Endothelial cell of hepatic sinusoid (primary cell): Measurements from ENCODE around the gene TDO2.
"Not testable (repeated sequence)": the region's sequence is repeated elsewhere in the genome, so short reads cannot be mapped to it uniquely, and the experiment has no call there.

Experiments
- in situ Hi-C: cut with HindIII; loops from 2 replicates; pipeline ENCODE4 v1.10.0; 2017; ENCODE audit warnings: low sequenced_read_pairs

Gene TDO2

DNA sequence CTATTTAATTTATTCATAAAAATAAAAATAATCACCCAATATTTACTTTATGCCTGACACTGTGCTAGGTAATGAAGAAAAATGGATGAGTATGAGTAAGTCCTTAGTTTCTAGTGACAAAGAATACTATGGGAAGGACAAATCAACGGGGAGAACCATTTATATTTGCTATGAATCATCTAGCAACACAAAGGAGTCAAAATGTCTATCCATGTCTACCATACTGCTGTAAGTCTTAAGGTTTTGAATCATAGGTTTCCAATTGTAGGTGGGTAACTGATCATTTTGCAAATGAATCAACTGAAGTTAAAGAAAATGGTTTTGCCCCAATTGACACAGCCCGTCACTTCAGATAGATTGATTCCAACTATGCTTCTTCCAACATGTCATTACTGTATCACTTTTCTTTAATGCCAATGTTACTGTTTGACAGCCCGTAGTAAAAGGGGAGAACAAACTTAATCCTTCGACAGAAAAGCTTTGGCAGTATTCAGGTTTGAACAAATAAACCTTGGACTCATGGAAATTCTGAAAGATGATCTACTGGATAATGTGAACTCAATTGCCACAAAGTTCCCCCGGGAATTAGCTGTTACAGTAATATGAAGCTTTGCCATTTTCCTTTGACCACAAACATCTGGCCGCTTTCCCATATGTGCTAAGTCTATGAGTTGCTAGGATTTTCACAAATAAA, 3.2 kb downstream of the TDO2 start:
- in situ Hi-C loops = no loop called here

DNA sequence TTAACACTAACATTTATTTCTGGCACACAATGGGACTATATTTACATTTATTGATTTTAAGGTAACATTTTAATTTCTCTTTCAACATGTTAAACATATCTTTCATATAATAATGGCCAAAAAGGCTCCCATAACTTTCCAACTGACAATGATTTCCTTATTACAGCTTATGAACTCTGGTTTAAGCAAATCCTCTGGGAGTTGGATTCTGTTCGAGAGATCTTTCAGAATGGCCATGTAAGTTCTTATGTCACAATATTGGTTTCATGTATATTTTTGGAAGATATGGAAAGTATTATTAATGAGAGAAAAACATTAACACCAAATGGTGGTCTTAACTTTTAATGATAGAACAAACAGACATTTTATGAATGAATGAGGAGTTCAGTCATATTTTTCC, 4.1 kb downstream of the TDO2 start:
- in situ Hi-C loops = no loop called here

DNA sequence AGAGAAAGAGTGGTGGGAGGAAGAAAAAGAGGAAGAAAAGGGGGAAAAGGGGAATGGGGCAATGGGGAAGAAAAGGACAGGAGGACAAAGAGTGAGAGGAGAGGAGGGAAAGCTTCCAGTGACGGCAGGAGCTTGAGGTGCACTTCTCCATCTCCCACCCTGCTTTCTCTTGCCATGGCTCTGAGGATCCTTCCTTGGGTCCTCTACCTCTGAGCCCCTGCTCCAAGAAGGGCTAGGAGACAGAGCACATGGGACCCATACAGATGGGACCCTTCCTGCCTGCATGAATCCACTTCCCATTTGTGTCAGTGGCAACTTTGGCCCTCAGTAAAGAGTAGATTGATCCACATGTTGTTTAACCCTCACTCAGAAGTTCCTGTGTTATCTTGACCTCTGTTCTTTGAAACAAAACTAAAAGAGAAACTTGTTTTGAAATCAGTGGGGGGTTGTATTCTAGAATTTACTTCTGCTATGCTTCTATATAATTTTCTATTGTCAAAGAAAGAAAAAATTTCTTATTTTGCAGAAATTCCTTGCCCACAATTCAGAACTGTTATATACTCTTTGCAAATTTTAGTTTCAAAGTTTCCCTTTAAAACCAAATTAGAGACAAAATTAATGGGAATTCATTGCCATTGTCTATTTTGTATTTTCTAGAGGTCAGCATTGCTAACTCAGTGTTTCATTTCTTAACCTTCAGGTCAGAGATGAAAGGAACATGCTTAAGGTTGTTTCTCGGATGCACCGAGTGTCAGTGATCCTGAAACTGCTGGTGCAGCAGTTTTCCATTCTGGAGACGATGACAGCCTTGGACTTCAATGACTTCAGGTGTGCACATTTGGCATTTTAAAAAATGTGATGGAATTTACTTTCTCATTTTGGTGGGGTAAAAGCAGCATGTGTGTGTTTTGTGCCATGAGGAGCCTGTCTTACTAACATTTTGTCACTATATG, 5.0 kb downstream of the TDO2 start:
- in situ Hi-C loops = no loop called here

DNA sequence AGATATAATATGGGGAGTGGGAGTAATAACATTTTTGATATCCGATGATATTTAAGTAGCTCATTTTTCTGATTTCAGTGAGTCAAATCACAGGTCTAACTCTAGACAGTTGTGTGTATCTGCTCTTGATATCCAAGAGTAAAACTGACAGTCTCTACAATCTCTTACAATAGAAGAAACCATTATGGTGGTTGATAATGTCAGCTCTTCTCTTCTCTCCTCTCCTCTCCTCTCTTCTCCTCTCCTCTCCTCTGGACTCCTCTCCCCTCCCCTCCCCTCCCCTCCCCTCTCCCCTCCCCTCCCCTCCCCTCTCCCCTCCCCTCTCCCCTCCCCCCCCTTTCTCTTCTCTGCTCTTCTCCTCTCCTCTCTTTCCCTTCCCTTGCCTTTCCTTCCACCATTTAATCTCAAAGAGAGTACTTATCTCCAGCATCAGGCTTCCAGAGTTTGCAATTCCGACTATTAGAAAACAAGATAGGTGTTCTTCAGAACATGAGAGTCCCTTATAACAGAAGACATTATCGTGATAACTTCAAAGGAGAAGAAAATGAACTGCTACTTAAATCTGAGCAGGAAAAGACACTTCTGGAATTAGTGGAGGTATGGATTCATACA, 6.2 kb downstream of the TDO2 start:
- in situ Hi-C loops = no loop called here

DNA sequence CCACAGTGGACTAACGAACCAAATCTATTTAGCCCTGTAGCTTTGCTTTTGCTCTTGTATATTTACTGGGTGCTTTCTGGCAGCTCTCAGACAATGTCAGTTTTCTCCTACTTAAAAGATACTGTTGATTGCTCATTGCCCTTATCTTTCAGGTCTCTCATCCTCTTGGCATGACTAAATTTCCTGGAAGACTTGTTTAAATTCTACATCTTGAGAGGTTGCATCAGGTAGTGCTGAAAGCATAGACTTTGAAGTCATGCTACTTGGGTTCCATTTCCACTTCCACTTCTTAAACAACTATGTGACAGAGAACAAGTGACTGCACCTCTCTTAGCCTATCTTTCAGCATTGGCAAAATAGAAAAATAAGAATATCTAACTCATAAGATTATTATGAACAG, 8.4 kb downstream of the TDO2 start:
- in situ Hi-C loops = no loop called here

DNA sequence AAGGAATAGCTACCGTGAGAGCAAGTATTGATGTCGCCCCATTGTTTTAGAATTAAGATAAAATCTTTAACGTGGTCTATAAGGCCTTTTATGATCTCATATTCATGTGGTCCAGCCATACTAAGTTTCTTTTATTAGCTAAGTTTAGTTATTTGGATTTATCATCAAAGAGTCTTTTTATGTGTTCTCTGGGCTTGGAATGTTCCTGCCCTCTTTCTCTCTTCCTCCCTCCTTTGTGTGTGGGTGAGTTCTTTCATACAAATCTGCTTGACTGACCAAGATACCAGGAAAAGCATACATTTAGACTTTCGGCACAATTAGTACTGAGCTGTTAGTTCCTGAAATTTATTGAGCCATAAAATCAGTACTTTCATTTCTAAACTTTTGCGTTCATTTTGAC, 11.3 kb downstream of the TDO2 start:
- in situ Hi-C loops = no loop called here

DNA sequence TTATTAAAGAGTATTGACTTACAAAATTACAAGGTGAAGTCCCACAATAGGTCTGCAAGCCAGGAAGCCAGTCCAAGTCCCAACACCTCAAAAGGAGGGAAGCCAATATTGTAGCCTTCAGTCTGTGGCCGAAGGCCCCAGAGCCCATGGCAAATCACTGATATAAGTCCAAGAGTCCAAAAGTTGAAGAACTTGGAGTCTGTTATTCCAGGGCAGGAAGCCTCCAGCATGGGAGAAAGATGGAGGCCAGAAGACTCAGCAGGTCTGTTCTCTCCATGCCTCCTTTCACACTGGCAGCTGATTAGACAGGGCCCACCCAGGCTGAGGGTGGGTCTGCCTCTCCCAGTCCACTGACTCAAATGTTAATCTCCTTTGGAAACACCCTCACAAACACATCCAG, 18.1 kb downstream of the TDO2 start:
- in situ Hi-C loops = no loop called here

DNA sequence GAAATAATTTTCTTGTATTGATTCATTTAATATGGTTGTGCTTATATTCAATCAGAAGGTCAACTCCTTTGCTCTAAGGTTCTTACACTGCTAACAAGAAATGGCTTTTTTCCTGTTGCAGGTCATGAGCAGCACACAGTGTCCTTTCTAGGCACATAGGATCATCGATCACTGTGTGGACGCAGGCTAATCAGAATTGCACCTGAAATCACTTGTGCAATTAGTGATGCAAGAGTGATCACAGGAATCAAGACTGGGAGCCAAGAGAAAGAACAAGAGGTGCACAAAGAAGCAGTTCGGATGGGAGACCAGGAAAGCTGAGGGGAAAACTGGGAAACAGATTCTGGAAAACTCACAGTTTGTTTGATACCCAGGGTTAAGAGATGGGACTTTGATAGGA, 21.1 kb downstream of the TDO2 start:
- in situ Hi-C loops = no loop called here

DNA sequence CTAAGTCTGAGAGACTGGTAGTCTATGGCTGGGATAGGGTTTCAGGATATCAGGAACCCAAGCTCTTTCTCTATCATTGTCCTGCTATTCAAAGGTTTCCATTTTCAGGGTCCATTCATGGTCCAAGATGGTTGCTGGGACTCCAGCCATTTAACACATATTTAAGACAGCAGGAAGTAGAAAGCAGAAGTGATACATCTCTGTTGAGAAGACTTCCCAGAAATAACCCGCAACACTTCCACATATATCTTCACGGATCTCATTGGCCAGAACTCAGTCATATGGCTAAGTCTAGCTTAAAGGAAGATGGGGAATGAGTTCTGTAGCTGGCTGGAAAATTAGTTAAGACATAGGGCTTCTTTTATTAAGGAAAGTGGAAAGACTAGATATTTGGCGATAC, 26.3 kb downstream of the TDO2 start:
- in situ Hi-C loops = no loop called here

DNA sequence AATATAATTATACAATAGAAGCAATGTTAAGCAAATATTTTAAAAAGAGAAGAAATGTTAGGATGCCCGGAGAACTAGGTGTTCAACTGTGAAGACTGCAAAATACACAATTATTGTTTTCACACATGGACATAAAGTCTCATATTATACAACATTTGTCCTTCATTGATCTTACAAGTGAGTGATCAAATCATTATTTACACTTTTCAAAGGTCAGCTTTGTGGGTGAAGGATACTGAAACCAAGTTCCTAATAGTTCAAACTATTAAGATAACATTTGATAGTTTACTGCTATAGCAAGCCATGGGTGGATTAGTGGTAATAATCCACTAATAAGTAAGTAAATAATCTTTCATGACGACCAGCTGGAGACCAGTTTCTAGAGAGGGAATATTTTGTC, 26.8 kb downstream of the TDO2 start:
- in situ Hi-C loops = no loop called here

DNA sequence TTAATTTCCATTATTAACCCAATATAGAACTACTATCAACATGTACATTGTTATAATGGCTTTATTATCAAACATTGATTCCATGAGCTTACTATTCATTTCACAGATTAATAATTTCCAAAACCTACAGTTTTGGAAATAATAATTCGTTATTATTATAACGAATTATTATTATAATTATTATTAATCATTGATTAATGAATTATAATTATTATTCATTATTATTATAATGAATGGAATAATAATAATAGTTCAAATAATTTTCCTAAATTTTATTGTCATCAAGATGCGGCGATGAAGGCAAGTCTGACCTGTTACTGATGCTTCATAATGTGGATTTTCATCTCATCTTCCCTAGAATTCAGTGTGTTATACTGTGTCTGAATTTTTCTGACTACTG, 28.1 kb downstream of the TDO2 start:
- in situ Hi-C loops = no loop called here

DNA sequence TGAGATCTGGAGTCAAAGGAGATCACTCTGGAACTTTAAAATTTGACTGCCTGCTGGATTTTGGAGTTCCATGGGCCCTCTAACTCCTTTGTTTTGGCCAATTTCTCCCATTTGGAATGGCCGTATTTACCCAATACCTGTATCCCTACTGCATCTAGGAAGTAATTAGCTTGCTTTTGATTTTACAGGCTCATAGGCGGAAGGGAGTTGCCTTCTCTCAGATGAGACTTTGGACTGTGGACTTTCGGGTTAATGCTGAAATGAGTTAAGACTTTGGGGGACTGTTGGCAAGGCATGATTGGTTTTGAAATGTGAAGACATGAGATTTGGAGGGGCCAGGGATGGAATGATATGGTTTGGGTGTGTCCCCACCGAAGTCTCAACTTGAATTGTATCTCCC, 31.1 kb downstream of the TDO2 start:
- in situ Hi-C loops = not testable (repeated sequence)

DNA sequence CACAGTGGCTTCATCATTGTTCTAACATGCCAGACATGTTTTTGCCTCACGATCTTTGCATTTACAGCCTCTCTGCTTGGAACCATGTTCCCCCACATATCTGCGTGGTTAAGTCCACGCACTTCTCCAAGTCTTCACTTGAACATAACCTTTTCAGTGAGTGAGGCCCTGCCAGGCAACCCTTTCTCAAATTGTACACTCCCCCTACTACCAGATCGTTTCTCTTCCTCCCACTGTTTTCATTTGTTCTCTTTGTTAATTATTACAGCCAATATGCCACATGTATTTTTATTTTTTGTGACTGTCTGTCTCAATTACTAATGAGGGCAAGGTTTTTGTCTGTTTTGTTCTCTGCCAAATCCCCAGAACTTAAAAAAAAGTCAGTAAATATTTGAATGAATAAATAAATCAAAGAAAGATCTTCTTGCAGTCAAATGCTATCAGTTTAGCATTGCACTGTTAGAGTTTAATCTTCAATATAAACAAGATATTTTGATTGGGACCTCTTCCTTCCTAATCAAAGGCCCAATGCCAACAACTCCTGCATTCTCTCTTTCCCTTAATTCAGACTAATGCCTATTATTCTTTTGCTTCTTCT, 32.0 kb downstream of the TDO2 start:
- in situ Hi-C loops = no loop called here

DNA sequence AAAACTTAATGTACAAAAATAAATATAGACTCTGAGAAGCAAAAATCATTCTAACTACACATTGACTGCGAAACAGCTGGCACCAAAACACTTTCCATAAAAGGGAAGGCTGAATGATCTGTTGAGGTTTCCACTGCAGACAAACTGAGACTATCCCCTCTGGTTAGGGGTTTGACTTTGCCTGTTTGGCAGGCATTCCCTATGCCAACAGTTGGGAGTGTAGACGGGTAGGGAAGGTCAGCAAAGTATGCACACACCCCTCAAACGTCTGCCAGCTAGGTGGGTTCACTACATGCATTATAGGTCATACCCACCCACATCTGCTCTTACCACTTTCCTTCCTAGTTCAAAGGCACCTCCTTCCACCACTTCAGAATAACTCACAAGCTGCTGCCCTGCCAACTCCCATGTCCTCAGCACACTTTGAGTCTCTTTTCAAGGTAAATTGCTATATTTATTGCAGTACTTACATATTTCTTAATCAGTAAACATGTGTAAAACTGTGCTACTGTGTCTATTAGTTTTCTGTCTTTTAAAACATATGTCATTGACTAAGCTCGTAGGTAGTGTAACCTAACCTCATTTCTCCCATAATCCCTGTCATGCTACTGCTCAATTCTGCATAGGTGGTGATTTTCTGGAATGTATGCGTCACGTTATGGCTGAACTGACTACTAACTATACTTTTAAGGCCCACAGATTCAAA, 37.7 kb downstream of the TDO2 start:
- in situ Hi-C loops = no loop called here

DNA sequence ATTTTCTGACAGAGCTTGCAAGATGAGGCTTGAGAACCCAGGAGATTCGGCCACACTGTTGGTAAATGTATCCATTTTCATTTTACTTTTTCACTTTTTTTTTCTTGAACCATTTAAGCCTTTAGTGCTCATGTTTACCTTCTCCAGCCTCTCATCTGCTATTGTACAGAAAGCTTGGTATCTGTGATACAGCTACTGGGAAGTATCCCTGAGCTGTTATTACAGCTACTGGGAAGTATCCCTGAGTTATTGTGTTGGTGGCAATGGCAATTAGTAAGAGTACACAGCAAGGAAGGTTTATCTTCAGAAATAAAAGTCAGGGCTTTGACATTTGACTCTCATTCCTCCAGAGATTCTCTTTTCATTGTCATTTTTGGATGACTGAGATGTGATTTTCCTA, 38.3 kb downstream of the TDO2 start:
- in situ Hi-C loops = no loop called here

DNA sequence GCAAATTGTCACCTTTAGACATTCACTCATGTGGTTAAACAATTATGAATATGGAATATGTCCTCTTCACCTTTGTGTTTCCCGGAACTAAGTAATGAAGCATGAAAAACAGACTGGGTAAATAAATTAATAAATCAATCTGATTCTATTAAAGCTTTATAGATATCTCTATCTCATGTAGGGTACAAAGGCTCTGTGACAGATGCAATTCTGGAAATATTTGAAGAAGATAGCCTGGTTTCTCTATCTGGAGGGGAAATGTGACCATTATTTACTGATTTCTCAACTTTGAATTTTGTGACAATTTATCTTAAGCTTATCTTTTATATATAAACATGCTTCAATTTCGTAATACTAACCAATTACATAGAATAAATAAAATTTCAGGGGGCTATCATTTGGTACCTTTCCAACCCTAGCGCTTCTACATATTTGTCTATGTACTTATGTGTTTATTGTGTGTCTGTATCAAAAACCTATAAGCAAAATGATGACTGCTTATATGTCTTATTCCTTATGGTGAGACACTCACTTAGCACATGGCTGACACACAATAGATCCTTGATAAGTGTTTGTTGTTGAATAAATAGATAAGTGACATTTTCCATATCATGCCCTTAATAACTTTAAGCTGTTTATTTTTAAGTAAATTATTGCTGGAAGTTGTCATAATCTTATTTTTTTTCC, 40.3 kb downstream of the TDO2 start:
- in situ Hi-C loops = no loop called here

DNA sequence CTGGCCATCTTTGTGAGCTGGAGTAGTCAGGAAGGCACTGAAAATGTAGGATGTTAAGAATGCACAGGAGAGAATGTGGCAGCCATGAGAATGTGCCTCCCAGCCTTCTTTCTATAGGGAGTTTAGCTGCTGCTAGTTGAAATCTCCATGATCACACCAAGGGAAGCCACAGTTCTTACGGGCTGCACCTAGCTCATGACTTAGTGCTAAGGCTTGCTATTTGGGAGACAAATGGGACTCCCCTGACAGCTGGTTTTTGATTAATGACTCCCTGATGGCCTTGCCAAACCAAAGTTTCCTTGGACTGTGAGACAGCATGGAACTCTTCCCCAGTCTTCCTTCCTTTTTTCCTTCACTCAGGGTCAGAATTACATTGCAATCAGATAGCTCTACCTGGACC, 41.0 kb downstream of the TDO2 start:
- in situ Hi-C loops = no loop called here

DNA sequence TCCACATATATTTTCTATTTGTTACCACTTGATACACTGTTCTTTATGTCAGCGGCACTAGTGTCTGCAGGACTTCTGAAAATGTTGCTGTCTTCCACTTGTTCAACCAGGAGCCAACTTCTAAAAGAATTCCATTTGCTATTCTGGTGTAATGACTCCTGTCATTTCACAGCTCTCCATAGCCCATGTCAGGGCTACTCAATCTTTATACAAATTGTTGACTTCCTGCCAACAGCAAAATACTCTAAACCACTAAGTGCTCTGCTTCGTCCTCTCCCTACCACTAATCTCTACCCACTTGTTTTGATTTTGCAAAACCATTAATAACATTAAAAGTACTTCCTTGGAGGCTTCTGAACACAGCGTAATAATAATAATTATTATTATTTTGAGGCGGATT, 43.0 kb downstream of the TDO2 start:
- in situ Hi-C loops = no loop called here

DNA sequence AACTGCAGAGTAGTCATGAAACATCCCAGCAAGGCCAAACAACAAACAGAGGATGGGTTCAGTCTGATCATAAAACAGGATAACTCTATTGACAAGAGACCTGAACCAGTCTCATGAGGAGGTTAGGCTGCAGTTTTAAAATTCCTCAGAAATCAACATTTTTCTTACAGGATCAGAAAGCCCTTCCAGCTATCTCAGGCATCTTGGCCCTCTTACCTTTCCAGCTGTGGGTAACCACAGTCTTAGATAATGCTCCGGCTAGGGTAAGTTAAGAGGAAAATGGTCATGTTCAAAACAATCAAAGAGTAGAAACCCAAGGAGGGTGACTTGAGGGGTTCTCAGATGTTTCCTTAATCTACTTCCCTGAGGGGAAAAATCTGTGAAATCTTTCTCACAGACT, 45.0 kb downstream of the TDO2 start:
- in situ Hi-C loops = no loop called here

DNA sequence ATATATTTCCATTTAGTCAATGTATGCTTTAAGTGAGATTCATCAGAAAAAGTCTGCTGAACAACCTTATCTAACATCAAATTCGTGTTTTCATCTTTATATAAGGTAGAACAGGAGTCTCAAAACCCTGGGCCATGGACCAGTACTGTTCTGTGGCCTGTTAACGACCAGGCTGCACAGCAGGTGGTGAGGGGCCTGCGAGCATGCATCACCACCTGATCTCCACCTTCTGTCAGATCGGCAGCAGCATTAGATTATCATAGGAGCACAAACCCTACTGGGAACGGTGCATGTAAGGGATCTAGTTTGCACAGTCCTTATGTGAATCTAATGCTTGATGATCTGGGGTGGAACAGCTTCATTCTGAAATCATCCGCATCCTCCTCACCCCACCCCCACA, 47.0 kb downstream of the TDO2 start:
- in situ Hi-C loops = loop anchor here (25.0 kb wide), 1 partner anchor 712 kb away; no protein-coding TSS in a partner anchor
